ENCODE results near the gene UPF1. TPM values are rescaled to one million over a fixed set of nuclear protein-coding genes. Genes with fewer than 3 reads are reported as not detected.

Gene UPF1
- total RNA-seq, 3 donors from 2014 or later, result 59.8 to 83.6 (median 75.2) TPM

DNA sequence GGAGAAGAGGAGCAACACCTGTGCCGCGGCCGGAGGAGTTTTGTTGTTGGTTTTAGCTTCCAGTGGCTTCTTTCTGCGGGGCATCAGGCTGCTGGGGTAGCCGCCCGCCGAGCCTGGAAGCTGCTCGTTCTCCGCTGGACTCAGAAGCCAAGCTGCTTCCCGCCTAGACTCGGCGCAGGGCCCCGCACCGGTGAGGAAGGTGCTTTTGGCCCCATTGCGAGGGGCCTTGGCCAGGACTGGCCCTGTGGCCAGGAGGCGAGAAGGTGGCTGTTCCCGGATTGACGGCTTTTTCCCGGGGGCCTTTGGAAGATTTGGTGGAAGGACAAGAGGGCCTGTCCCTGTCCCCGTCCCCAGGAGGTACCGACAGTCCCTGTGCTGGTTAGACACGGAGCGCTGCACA lies 35.4 kb downstream of the UPF1 start:
- H3K36me3 ChIP-seq, result peaks cover 14% of the 10 kb centered on the region
- TF ChIP-seq POLR2AphosphoS5 (IDR thresholded peaks at IDR 0.05) (no peak), POLR2A (IDR thresholded peaks at IDR 0.05) (no peak)
- TF ChIP-seq, protein P1, sequence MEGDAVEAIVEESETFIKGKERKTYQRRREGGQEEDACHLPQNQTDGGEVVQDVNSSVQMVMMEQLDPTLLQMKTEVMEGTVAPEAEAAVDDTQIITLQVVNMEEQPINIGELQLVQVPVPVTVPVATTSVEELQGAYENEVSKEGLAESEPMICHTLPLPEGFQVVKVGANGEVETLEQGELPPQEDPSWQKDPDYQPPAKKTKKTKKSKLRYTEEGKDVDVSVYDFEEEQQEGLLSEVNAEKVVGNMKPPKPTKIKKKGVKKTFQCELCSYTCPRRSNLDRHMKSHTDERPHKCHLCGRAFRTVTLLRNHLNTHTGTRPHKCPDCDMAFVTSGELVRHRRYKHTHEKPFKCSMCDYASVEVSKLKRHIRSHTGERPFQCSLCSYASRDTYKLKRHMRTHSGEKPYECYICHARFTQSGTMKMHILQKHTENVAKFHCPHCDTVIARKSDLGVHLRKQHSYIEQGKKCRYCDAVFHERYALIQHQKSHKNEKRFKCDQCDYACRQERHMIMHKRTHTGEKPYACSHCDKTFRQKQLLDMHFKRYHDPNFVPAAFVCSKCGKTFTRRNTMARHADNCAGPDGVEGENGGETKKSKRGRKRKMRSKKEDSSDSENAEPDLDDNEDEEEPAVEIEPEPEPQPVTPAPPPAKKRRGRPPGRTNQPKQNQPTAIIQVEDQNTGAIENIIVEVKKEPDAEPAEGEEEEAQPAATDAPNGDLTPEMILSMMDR (IDR thresholded peaks at IDR 0.05), result no peak
- intact Hi-C loops (cut with DNase I; ENCODE audit: low total_unique reads), result loop anchor here (10.0 kb wide), 1 partner anchor 272 kb away; no protein-coding TSS in a partner anchor
- H3K27me3 ChIP-seq, result no peaks in the 10 kb centered on the region
- no peaks in the 10 kb centered on the region for H3K9me3 ChIP-seq
- no peak overlapping the region for H3K4me3 ChIP-seq
- H3K27ac ChIP-seq, result no peak overlapping the region
- DNase-seq (ENCODE audit: low spot score in 2 of 2), result no peak
- H3K4me1 ChIP-seq, result no peaks in the 10 kb centered on the region

GRCh38 chr19:18867751-18868150 lies 36.0 kb downstream of the UPF1 start:
- H3K27me3 ChIP-seq, result no peaks in the 10 kb centered on the region
- H3K4me3 ChIP-seq, result no peak overlapping the region
- H3K4me1 ChIP-seq, result no peaks in the 10 kb centered on the region
- peaks cover 14% of the 10 kb centered on the region for H3K36me3 ChIP-seq
- no peak overlapping the region for H3K27ac ChIP-seq
- intact Hi-C loops (cut with DNase I; ENCODE audit: low total_unique reads), result loop anchor here (10.0 kb wide), 1 partner anchor 273 kb away; no protein-coding TSS in a partner anchor
- DNase-seq (ENCODE audit: low spot score in 2 of 2), result no peak
- H3K9me3 ChIP-seq, result no peaks in the 10 kb centered on the region
- no peak for TF ChIP-seq POLR2A (IDR thresholded peaks at IDR 0.05)
- TF ChIP-seq, protein P1 (IDR thresholded peaks at IDR 0.05), result no peak
- no peak for TF ChIP-seq POLR2AphosphoS5 (IDR thresholded peaks at IDR 0.05)

DNA sequence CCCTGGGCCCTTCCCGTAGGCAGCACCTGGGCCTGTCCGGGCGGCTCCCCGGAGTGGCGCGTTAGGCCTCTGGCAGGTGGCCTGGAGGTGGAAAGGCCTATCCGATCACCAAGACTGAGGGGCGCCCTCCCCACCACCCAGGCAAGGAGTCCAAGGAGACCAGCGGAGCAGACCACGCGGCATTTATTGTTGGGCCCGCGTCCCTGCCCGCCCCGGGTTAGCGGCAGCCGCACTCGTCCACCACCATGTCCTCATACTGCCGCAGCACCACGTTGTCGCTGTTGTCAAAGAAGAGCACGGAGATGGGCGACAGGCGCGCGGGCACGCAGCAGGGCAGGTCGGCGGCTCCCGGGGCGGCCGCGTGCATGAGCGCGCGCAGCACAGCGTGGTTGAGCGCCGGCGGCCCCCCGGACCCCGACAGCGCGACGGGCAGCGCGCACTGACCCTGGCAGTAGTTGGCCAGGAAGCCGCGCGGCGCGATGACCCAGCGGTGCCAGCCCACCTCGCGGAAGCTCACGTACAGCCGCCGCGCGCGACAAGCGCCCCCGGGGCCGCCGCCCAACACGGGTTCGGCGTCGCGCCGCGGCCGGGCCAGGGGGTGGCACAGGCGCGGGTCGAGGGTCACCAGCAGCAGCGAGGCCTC lies 36.7 kb downstream of the UPF1 start:
- TF ChIP-seq POLR2AphosphoS5 (IDR thresholded peaks at IDR 0.05) (no peak), POLR2A (IDR thresholded peaks at IDR 0.05) (no peak)
- TF ChIP-seq, protein P1 (IDR thresholded peaks at IDR 0.05), result no peak
- Histone ChIP-seq H3K4me1 (no peaks in the 10 kb centered on the region), H3K9me3 (no peaks in the 10 kb centered on the region), H3K36me3 (peaks cover 6% of the 10 kb centered on the region), H3K4me3 (peak overlapping the region in 1 of 3 donors; percentile 28), H3K27me3 (no peaks in the 10 kb centered on the region), H3K27ac (no peak overlapping the region)
- no peak for DNase-seq (ENCODE audit: low spot score in 2 of 2)
- intact Hi-C loops (cut with DNase I; ENCODE audit: low total_unique reads), result loop anchor here (10.0 kb wide), 1 partner anchor 274 kb away; no protein-coding TSS in a partner anchor

GRCh38 chr19:18869023-18869618 lies 37.4 kb downstream of the UPF1 start:
- Histone ChIP-seq H3K27ac (no peak overlapping the region), H3K4me1 (no peaks in the 10 kb centered on the region), H3K36me3 (peaks cover under 1% of the 10 kb centered on the region), H3K4me3 (peak overlapping the region in 1 of 3 donors; percentile 28), H3K9me3 (no peaks in the 10 kb centered on the region), H3K27me3 (no peaks in the 10 kb centered on the region)
- no peak for DNase-seq (ENCODE audit: low spot score in 2 of 2)
- intact Hi-C loops (cut with DNase I; ENCODE audit: low total_unique reads), result loop anchor here (10.0 kb wide), 1 partner anchor 274 kb away; no protein-coding TSS in a partner anchor
- TF ChIP-seq POLR2A (IDR thresholded peaks at IDR 0.05) (no peak), POLR2AphosphoS5 (IDR thresholded peaks at IDR 0.05) (no peak)
- TF ChIP-seq, protein P1 (IDR thresholded peaks at IDR 0.05), result no peak
